HUDEP-2 (cell line): ENCODE measurements around the gene FLNA.
A peak's percentile ranks its signal among the peaks of the same experiment; 100 is the strongest.
"Not testable (repeated sequence)": the region's sequence is repeated elsewhere in the genome, so short reads cannot be mapped to it uniquely, and the experiment has no call there.

Experiments used
- DNase-seq, 76 experiments: peaks; one replicate each; lab custom pipeline; 2025; ENCODE audit not compliant: unreplicated experiment in 76 of 76; lab: John Stamatoyannopoulos, UW

Gene FLNA

DNA sequence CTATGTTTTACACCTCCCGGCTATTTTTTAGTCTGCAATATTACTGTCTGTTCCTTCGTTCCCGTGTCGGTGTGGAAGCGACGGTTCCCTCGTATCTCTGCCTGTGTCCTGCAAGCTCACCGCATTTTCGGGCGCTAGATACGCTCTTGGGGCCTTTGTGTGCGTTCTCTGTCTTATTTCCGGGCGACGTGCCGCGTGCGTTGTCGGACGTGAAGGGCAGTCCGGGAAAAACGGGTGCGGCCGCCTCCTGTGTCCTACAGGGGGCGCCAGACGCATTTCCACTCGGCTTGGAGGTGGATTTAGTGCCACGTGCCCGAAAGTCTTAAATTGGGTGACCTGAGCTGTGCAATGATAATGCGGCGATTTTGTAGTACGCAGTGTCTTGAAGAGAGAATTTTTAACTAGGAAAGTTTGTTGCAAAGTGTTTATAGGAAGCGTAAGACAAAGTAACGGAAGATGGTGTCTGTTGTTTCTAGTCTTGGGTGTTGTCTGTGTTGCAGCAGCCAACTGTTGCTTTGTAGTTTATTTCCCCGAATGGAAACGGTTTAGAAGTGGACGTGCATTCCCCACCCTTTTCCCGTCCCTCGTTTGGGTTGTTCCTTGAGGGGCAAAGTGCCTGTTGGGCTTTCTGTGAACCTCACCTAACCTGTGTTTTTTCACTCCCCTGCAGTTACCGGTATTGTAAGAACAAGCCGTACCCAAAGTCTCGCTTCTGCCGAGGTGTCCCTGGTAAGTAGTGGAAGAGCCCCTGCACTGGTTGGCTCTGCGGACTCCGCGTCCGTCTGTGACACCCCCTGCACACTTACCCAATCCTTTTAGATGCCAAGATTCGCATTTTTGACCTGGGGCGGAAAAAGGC lies 24.5 kb upstream of the FLNA start:
- DNase-seq = peak in 70 of 76 experiments; percentile 13 to 83 (median 65)

DNA sequence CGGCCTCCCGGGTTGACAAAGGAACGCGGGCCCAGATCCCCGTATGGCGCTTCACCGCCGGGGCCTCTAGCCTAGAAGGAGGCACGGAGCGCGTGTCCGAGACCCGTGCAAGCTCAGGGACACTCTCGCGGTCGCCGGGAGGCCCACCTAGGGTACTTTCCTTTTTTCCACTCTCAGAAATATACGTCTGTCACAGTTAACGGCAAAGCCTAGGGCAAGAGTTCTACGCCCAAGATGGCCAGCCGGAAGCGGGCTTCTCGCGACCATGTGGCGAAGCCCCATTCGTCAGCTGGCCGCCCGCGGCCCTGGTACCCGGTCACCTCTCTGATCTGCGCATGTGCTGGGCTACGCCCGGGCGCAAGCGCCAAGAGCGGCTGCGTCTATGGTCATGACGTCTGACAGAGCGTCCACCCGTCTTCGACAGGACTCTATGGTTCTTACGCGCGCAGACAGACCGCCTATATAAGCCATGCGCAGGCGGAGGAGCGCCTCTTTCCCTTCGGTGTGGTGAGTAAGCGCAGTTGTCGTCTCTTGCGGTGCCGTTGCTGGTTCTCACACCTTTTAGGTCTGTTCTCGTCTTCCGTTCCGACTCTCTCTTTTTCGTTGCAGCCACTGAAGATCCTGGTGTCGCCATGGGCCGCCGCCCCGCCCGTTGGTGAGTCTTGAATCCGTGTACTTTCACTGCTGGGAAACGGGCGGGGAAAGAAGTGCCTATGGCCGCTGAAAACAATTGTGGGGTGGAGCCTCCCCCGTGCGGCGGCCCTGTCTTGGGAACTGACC lies 23.6 kb upstream of the FLNA start, which contains the start of gene RPL10:
Gene RPL10, plus strand, starts transcription at position 490 of the 780 bp plus-strand sequence. Its CDS starts 143 bp downstream, at position 633.
- peak in 75 of 76 experiments; percentile 22 to 95 (median 87) for DNase-seq

DNA sequence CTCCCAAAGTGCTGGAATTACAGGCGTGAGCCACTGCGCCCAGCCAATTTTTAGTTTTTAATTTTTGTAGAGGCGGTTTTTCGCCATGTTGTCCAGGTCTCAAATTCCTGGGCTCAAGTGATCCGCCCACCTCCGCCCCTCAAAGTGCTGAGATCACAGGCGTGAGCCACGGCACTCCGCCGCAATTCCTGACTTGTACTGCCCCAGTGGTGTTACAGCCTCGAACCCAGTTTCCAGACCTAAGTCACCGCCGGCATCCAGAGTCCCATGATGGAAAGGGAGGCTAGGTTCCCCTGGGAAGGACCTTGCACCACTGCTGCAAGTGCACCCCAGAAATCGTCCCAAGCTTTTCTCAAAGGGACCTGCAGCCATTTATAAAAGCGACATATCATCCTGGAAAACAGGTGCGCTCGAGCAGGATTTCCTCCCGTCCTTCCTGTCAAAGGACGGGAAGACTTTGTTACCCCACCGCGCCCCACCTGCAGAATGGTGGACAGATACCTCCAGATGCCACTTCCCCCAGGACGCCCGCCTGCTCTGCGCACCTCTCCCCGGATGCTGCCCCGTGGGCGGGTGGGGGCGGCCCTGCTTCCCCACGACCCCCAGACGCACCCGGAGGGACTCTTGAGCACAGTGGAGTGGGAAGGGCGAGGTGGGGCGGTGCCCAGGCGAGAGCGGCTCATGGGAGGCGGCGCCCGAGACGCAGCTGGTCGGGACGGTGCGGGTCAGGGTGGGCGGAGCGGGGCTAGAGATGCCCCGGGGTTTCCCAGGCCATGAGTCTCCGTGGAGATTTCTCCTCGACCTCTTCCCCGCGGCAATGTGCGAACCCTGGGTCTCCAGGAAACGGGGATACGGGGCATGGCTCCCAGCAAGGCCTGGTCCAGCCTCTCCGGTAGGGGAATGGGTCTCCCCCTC lies 22.8 kb upstream of the FLNA start:
- peak in 63 of 76 experiments; percentile 0 to 69 (median 53) for DNase-seq

DNA sequence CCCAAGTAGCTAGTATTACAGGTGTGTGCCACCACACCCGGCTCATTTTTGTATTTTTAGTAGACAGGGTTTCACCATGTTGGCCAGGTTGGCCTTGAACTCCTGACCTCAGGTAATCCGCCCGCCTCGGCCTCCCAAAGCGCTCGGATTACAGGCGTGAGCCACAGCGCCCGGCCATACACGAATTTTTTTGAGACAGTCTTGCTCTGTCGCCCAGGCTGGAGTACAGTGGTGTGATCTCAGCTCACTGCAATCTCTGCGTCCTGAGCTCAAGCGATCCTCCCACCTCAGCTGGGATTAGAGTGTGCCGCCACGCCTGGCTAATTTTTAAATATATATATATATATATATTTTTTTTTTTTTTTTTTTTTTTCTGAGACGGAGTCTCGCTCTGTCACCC lies 21.9 kb upstream of the FLNA start:
- not testable (repeated sequence) for DNase-seq

DNA sequence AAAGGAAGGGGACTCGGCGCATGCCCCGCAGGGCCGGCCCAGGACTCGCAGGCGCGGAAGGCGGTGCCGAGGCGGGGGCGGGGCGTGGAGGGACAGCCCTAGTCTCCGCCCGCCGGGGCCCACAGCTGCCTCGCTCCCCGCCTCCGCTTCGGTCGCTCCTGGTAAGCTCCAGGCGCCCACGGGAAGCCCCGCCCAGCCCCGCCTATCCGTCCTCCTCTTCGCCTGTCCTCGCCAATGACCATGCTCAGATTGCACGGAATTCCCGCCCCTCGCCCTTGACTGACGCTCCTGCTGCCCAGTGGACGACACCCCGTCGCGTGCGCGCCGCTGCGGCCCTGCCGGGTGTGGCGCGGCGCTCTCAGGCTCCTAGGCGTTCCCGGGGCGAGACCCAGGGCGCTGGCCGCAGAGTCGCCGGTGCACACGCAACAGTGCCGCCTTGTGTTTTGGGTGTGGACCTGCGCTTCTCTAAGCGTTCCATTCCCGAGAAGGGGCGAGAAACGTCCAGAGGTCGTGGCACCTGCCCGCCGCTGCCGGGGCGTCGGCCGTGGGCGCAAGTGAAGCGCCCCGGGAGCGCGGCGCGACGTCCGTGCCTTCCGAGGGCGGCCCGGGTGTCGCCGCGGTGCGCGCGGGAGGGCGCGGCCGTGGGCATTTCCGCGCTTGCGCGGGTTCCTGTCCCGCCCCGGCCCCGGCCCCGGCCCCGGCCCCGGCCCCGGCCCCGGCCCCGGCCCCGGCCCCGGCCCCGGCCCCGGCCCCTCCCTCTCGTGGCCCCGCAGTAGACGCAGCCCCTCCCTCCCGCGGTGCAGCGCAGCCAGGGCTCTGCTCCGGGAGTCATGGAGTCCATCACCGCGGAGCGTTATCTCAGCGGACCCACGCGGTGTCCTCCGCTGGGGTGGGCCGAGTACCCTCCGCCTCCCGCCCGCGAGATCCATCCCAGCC lies 15.6 kb upstream of the FLNA start:
- not testable (repeated sequence) for DNase-seq

GRCh38 chrX:154388649-154389048 lies 14.2 kb upstream of the FLNA start:
- not testable (repeated sequence) for DNase-seq

DNA sequence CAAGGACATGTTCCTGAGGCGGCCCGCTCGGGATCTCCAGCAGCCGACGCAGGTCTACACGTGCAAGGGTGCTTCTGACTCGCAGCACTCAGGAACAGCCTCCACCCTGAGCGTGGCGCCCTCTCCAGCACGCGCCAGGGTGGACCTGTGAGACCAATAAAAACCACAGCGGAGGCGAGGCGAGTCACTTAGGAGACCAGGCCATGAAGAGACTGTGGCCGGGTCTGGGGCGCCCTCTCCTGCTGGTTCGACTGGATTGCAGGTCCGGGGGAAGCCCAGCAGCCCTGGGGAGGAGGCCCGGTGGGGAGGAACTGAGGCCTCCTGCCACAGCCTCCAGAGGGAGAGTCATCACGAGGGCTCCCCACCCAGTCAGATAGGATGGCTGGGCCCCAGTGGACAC lies 13.7 kb upstream of the FLNA start:
- DNase-seq = not testable (repeated sequence)

DNA sequence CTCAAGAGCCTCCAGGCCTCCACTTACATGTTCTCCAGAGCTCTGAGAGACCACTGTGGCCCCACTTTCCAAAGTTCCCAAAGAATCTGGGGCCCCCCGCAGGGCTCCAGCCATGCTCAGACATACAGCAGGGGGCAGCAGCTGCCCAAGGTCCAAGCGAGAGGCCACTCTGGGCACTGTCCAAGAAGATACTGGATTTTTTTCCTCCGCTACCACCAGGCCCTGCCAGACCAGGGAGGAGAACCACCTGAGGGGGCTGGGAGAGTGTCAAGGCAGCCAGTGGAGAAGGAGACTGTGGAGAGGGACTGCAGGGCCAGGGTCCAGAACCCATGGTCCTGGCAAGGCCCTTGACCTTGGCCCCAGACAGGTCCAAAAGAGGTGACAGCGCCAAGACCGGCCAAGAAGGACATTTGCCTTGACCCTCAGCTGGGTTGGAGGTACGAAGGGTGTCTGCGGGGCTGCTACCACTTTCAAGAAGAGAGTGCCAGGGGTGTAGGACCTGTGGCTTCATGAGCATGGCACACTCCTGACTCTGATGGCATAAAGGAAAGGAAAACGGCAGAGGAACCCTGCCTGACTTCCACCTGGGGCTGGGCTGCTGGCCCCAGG lies 10.0 kb upstream of the FLNA start:
- DNase-seq = no peak

GRCh38 chrX:154383359-154384283 lies 9.2 kb upstream of the FLNA start:
- DNase-seq = no peak

DNA sequence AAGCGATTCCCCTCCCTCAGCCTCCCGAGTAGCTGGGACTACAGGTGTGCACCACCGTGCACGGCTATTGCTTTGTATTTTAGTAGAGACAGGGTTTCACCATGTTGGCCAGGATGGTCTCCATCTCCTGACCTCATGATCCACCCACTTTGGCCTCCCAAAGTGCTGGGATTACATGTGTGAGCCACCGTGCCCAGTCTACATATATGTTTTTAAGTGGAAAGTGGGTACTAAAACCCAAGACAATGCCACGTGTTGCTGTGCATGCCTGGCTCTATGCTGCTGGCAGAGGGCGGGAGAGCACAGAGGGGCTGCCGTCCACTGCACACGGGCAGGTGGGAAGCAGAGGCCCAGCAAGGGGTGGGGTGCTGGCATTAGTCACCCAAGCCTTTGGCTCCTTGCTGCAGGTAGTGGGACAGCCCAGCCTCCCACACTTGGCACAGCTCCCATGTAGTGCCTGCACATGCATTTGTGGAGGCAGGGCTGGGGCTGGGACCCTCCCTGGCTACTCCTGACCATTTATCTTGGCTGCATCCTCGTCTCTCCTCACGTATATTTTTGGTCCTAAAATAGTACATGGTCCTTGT lies 8.1 kb upstream of the FLNA start:
- no peak for DNase-seq

GRCh38 chrX:154381271-154381670 lies 6.8 kb upstream of the FLNA start:
- no peak for DNase-seq

DNA sequence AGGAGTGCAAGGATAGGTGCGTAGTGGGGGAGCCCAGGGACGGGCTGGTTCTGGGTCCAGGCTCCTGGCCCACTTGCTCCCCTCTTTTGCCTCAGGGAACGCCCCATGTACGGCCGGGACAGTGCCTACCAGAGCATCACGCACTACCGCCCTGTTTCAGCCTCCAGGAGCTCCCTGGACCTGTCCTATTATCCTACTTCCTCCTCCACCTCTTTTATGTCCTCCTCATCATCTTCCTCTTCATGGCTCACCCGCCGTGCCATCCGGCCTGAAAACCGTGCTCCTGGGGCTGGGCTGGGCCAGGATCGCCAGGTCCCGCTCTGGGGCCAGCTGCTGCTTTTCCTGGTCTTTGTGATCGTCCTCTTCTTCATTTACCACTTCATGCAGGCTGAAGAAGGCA lies 6.4 kb upstream of the FLNA start:
- DNase-seq = no peak

GRCh38 chrX:154380153-154380552 lies 5.7 kb upstream of the FLNA start:
- DNase-seq = no peak

- DNase-seq = no peak
Measured at GRCh38 chrX:154379569-154379951, 5.1 kb upstream of the FLNA start.

DNA sequence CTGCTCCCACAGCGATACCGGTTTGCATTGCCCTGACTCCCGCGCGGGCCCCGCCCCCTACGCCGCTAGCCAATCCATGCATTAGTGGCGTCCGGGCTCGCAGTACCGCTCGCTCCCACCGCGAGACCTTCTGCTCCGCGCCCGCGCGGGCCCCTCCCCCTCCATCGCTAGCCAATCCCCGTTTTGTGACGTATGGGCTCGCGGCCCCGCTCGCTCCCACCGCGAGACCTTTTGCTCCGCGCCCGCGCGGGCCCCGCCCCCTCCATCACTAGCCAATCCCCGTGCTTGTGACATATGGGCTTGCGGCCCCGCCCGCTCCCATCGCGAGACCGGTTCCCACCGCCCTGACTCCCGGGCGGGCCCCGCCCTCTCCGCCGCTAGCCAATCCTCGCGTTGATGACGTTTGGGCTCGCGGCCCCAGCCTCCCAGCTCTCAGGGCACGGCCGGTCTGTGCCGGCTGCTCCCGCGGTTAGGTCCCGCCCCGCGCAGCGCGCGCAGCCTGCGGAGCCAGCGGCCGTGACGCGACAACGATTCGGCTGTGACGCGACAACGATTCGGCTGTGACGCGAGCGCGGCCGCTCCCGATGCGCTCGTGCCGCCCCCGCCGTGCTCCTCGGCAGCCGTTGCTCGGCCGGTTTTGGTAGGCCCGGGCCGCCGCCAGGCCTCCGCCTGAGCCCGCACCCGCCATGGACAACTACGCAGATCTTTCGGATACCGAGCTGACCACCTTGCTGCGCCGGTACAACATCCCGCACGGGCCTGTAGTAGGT lies 4.5 kb upstream of the FLNA start, which contains the start of gene EMD:
Gene EMD, plus strand, starts transcription at position 497 of the 770 bp plus-strand sequence. Its CDS starts 190 bp downstream, at position 687.
- peak in 75 of 76 experiments; percentile 31 to 100 (median 98) for DNase-seq

- peak in 29 of 76 experiments; percentile 1 to 53 (median 24) for DNase-seq
Measured at GRCh38 chrX:154378059-154378798, 3.8 kb upstream of the FLNA start.
